NCI-H1417 treated with DMSO at 0.1 percent for 48 hours (cell line): Measurements from ENCODE around the gene CXorf51A.
"Not testable (repeated sequence)": the region's sequence is repeated elsewhere in the genome, so short reads cannot be mapped to it uniquely, and the experiment has no call there.

Experiments
- DNase-seq: peaks from one replicate; lab custom pipeline; 2025; lab: John Stamatoyannopoulos, UW

The CXorf51A gene

DNA sequence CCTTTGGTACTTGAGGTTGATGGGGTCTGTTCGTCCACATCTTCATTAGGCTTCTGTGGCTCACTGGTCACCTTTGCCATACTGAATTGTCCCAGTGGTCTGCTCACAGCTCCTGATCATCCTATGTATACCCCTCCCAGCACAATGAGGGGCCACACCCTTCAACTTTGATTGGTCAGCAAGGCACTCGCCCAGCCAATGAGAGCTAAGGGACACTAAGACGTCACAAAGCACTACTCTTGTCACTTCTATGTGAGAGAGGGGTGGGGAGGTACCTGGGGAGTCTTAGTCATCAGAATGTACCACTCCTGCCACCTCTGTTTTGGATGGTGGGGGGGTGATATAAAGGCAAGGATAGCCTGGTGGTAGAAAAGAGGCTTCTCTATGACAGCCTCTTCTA, at the start of gene CXorf51A:
Gene CXorf51A, minus strand, starts transcription at position 101 of the 400 bp plus-strand sequence. Its CDS starts 21 bp downstream, at position 80.
- not testable (repeated sequence) for DNase-seq

DNA sequence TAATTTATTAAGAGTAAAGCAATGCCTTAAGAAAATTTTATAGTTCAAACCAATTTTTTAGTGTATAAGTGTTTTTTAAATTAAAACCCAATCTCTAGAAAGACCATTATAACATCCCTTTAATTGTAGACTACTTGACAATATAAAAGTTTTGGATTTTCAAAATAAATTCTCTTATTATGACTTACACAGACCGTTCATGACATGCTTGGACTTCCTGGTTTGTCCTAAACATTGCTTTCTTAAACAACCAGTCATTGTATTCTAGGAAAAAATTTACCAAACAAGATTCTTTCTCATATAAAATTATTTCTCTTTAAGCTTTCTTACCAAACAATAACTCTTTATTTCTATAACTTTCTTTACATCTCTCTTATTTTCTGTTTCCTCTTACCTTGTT, 49.0 kb upstream of the CXorf51A start:
- no peak for DNase-seq

GRCh38 chrX:146854281-146854680, 39.7 kb upstream of the CXorf51A start:
- DNase-seq, result no peak

DNA sequence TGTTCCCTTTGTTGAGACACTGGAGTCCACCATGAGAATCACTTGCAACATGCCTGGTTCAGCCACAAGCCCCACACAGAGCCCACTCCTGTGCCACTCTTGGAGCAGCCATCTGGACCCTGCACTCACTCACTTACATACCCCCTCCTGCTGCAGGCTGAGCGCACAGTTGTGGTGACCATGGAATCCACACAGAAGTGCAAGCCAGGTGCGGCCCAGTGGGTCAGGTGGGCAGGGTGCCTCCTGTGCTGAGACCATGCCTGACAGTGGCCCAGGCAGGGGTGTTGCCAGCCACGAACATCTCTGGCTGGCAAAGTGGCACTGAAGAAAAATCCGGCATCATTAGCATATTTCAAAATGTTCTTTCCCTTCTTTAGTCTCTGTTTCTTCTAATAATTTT, 17.4 kb upstream of the CXorf51A start:
- no peak for DNase-seq

DNA sequence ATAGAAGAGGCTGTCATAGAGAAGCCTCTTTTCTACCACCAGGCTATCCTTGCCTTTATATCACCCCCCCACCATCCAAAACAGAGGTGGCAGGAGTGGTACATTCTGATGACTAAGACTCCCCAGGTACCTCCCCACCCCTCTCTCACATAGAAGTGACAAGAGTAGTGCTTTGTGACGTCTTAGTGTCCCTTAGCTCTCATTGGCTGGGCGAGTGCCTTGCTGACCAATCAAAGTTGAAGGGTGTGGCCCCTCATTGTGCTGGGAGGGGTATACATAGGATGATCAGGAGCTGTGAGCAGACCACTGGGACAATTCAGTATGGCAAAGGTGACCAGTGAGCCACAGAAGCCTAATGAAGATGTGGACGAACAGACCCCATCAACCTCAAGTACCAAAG, 5.1 kb downstream of the CXorf51A start, which contains the start of gene CXorf51B:
Gene CXorf51B, plus strand, starts transcription at position 301 of the 400 bp plus-strand sequence. Its CDS starts 21 bp downstream, at position 322.
- DNase-seq, result not testable (repeated sequence)
